ENCODE data around the gene GAN. TPM values are rescaled to one million over a fixed set of nuclear protein-coding genes. Genes with fewer than 3 reads are reported as not detected.

The GAN gene
- total RNA-seq, 3 donors from 2014 or later: 12.8 to 15.6 (median 14.4) TPM

DNA sequence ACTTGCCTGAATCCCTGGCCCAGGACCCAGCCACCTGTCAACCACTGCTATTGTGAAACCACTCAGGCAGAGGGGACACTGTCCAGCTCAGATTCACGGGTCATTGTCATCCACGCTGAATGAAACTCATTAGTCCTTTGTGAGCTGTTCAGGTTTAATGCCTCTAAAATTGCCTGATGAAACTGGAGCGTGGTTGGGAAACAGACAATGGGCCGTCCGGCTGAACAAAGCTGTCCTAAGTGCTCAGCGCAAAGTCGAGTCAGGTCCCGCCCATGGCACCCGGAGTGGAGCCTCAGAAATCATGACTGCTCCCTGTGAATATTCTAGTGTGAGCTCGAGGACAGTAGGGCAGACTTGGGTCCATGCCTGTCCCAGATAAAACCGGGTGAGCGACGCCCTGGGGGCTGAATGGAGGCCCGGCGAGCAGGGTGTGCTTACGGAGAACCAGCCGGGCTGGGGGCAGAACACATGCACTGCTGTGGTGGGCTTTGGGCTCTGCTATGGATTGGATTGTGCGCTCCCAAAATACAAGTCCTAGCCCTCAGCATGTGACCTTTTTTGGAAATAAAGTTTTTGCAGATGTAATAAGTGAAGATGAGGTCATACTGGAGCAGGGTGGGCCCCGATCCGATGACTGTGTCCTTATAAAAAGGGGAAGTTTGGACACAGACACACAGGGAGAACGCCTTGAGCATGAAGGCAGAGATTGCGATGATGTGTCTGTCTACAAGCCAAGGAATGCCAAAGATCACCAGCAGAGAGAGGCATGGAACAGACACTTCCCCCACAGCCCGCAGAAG, 117.0 kb downstream of the GAN start:
- no peak for DNase-seq
- no peaks in the 10 kb centered on the region for H3K27me3 Mint-ChIP-seq (ENCODE audit: low read depth)
- ATAC-seq: no peak
- H3K9me3 Mint-ChIP-seq: no peaks in the 10 kb centered on the region
- H3K4me1 Mint-ChIP-seq (ENCODE audit: low read depth): peaks cover 3% of the 10 kb centered on the region
- no peaks in the 10 kb centered on the region for H3K36me3 Mint-ChIP-seq (ENCODE audit: insufficient read depth)
- no peak overlapping the region for H3K4me3 Mint-ChIP-seq

DNA sequence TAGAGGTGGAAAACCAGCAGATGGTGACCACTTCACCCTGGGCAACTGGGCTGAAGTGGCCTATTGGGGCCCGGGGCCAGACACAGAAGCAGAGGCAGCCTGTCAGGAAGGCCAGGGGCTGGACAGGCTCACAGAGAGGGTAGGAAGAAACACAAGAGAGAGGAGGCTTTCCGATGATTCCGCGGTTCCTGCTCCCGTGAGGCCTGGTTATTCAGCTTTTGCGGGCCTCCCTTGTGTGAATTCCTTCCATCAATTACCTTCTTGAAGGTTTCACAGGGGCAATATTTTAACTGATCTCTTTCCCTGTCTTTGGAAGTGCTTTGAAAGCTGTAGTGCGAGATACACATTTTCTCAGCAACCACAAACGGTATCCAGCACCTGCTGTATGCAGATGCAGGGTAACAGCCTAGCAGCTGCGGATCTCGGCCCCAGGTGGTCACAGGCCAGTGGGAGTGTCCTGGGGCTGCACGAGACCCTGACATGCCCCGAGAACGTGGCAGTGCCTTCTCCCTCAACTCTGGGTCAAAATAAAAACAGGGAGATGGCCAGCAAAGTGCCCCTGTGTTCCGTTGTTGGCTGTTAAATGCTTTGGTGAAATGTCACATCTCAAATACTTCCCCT, 118.3 kb downstream of the GAN start:
- no peaks in the 10 kb centered on the region for H3K36me3 Mint-ChIP-seq (ENCODE audit: insufficient read depth)
- H3K4me3 Mint-ChIP-seq: no peak overlapping the region
- peaks cover 5% of the 10 kb centered on the region for H3K4me1 Mint-ChIP-seq (ENCODE audit: low read depth)
- H3K27me3 Mint-ChIP-seq (ENCODE audit: low read depth): no peaks in the 10 kb centered on the region
- H3K9me3 Mint-ChIP-seq: no peaks in the 10 kb centered on the region
- DNase-seq (no peak), ATAC-seq (no peak)

DNA sequence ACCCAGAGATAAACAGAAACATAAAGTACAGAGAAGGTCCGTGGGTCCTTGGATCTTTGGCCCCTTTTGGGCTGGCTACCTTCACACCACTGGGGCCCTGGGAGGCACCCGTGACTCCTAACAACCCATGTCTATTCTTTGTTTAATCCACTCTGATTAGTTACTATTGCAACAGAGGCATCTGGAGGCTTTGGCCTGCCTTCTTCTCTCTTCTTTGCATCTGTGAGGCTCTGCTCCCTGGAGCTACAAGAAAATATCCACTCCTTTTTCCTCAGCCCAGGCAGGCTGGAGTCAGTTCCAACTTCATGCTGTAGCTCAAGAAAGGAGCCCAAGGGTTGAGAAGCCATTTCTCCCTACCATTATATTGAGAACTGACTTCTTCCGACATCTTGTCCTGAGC, 120.3 kb downstream of the GAN start:
- Mint-ChIP-seq H3K36me3 (ENCODE audit: insufficient read depth) (no peaks in the 10 kb centered on the region), H3K27me3 (ENCODE audit: low read depth) (no peaks in the 10 kb centered on the region), H3K9me3 (no peaks in the 10 kb centered on the region), H3K4me3 (no peak overlapping the region), H3K4me1 (ENCODE audit: low read depth) (peaks cover 3% of the 10 kb centered on the region)
- ATAC-seq (no peak), DNase-seq (no peak)

DNA sequence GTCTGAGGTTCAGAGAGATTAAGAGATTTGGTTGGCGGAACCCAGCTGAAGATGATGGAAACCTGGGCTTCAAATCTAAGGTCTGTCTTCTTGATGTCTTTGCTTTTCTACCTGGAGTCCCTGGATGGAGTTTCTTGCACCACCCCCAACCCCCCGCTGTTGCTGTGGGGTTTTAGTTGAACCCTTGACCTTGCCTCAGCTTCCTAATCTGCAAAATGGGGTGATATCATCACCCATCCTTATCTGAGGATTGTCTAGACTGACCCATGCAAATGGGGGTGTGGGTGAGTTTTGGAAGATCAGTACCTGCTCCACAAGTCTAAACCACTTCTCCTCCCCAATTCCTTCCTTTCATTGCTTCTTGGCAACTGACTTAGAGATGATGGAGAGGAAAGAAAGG, 120.8 kb downstream of the GAN start:
- peaks cover 3% of the 10 kb centered on the region for H3K4me1 Mint-ChIP-seq (ENCODE audit: low read depth)
- DNase-seq (no peak), ATAC-seq (no peak)
- no peaks in the 10 kb centered on the region for H3K27me3 Mint-ChIP-seq (ENCODE audit: low read depth)
- H3K4me3 Mint-ChIP-seq: no peak overlapping the region
- H3K36me3 Mint-ChIP-seq (ENCODE audit: insufficient read depth): no peaks in the 10 kb centered on the region
- no peaks in the 10 kb centered on the region for H3K9me3 Mint-ChIP-seq

DNA sequence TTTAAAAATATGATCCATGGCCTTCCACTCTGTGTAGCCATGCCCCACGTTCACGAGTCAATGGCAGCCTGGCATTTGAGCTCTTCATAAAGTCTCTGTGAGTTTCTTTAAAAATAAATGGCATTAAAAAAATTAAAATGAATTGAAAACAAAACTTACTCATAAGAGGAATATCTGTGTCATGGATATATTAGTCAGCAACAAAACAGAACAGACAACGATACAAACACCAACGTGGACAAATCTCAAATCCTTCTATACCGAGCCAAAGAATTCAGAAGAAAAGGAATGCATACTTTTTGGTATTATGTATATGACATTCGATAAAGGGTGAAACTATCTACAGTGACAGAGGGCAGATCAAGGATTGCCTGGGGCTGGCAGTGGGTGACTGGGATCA, 121.6 kb downstream of the GAN start:
- no peaks in the 10 kb centered on the region for H3K36me3 Mint-ChIP-seq (ENCODE audit: insufficient read depth)
- ATAC-seq (no peak), DNase-seq (no peak)
- no peaks in the 10 kb centered on the region for H3K9me3 Mint-ChIP-seq
- no peak overlapping the region for H3K4me3 Mint-ChIP-seq
- H3K4me1 Mint-ChIP-seq (ENCODE audit: low read depth): peaks cover 3% of the 10 kb centered on the region
- no peaks in the 10 kb centered on the region for H3K27me3 Mint-ChIP-seq (ENCODE audit: low read depth)

DNA sequence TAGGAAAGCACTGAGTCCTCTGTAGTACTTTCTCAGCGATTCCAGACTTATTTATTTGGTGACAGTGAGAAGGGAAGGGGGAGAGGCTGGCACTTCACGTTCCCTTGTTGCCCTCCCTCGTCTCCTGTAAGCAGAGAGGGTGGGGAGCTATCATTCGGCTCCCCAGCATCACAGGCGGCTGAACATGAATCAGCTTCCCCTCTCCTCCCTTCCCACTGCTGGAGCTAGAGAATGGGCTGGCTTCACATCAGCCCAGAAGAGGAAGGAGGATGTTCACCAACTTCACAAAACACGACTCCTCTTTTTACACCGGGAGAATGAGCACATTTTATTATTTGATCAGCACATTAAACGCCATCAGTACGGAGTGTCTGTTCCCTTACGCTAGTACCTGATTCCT, 123.1 kb downstream of the GAN start:
- DNase-seq (no peak), ATAC-seq (no peak)
- Mint-ChIP-seq H3K4me3 (no peak overlapping the region), H3K4me1 (ENCODE audit: low read depth) (peaks cover 7% of the 10 kb centered on the region), H3K27me3 (ENCODE audit: low read depth) (no peaks in the 10 kb centered on the region), H3K36me3 (ENCODE audit: insufficient read depth) (no peaks in the 10 kb centered on the region), H3K9me3 (no peaks in the 10 kb centered on the region)

Other genes starting within 250 kb of the GAN start
- gene C16orf46, start 237.7 kb upstream of the GAN start, total RNA-seq: 1 to 10 TPM; 1.4 to 1.7 (median 1.6) TPM
- gene GCSH, start 218.6 kb upstream of the GAN start, total RNA-seq: 10 to 100 TPM; 16.5 to 23.1 (median 17.5) TPM
- gene BCO1, start 76.3 kb upstream of the GAN start, total RNA-seq: not detected
- gene CMIP, start 129.8 kb downstream of the GAN start, total RNA-seq: 10 to 100 TPM; 20.8 to 23.5 (median 21.9) TPM